ENCODE results near the gene CYP2C8. TPM values are rescaled to one million over a fixed set of nuclear protein-coding genes. Genes with fewer than 3 reads are reported as not detected.

Gene CYP2C8
- total RNA-seq, 2 experiments from 2014 or later, result not detected

GRCh38 chr10:95034401-95034800, 34.9 kb downstream of the CYP2C8 start:
- DNase-seq (no peak), ATAC-seq (ENCODE audit: low read depth) (no peak)
- no peak overlapping the region for H3K4me3 Mint-ChIP-seq
- H3K36me3 Mint-ChIP-seq, result no peaks in the 10 kb centered on the region
- POLR2A ChIA-PET, result no interaction called here
- H3K27ac Mint-ChIP-seq, result no peak overlapping the region
- no peaks in the 10 kb centered on the region for H3K9me3 Mint-ChIP-seq
- H3K27me3 Mint-ChIP-seq, result no peaks in the 10 kb centered on the region
- H3K4me1 Mint-ChIP-seq, result no peaks in the 10 kb centered on the region

- Mint-ChIP-seq H3K27ac (no peak overlapping the region), H3K27me3 (peaks cover 2% of the 10 kb centered on the region), H3K9me3 (peaks cover 2% of the 10 kb centered on the region), H3K4me3 (no peak overlapping the region), H3K4me1 (no peaks in the 10 kb centered on the region), H3K36me3 (no peaks in the 10 kb centered on the region)
- ATAC-seq (ENCODE audit: low read depth) (no peak), DNase-seq (no peak)
- POLR2A ChIA-PET, result no interaction called here
Observed at GRCh38 chr10:95031656-95032055, 37.6 kb downstream of the CYP2C8 start.

GRCh38 chr10:95026461-95026860, 42.8 kb downstream of the CYP2C8 start:
- Mint-ChIP-seq H3K27me3 (peaks cover 2% of the 10 kb centered on the region), H3K4me3 (no peak overlapping the region), H3K36me3 (no peaks in the 10 kb centered on the region)

GRCh38 chr10:94997741-94998174, 71.5 kb downstream of the CYP2C8 start:
- Mint-ChIP-seq H3K9me3 (peaks cover 2% of the 10 kb centered on the region), H3K4me1 (no peaks in the 10 kb centered on the region), H3K4me3 (no peak overlapping the region), H3K36me3 (no peaks in the 10 kb centered on the region), H3K27me3 (no peaks in the 10 kb centered on the region), H3K27ac (no peak overlapping the region)
- no peak for DNase-seq
- POLR2A ChIA-PET, result no interaction called here
- ATAC-seq (ENCODE audit: low read depth), result no peak

More at GRCh38 chr10:95026461-95026860, 42.8 kb downstream of the CYP2C8 start:
- Mint-ChIP-seq H3K27ac (no peak overlapping the region), H3K4me1 (no peaks in the 10 kb centered on the region), H3K9me3 (peaks cover 6% of the 10 kb centered on the region)
- DNase-seq (no peak), ATAC-seq (ENCODE audit: low read depth) (no peak)
- POLR2A ChIA-PET, result no interaction called here

- Mint-ChIP-seq H3K4me3 (no peak overlapping the region), H3K4me1 (no peaks in the 10 kb centered on the region), H3K27me3 (no peaks in the 10 kb centered on the region), H3K27ac (no peak overlapping the region), H3K36me3 (peaks cover 1% of the 10 kb centered on the region), H3K9me3 (peaks cover 8% of the 10 kb centered on the region)
- no peak for ATAC-seq (ENCODE audit: low read depth)
- no peak for DNase-seq
- POLR2A ChIA-PET, result no interaction called here
Observed at GRCh38 chr10:94992811-94993210, 76.5 kb downstream of the CYP2C8 start.

GRCh38 chr10:94991243-94991888, 77.9 kb downstream of the CYP2C8 start:
- DNase-seq, result no peak
- POLR2A ChIA-PET, result no interaction called here
- Mint-ChIP-seq H3K36me3 (peaks cover 1% of the 10 kb centered on the region), H3K4me1 (no peaks in the 10 kb centered on the region), H3K27me3 (no peaks in the 10 kb centered on the region), H3K9me3 (peaks cover 11% of the 10 kb centered on the region), H3K27ac (no peak overlapping the region), H3K4me3 (no peak overlapping the region)
- no peak for ATAC-seq (ENCODE audit: low read depth)

- Mint-ChIP-seq H3K27me3 (no peaks in the 10 kb centered on the region), H3K4me1 (no peaks in the 10 kb centered on the region), H3K9me3 (peaks cover 13% of the 10 kb centered on the region), H3K27ac (no peak overlapping the region), H3K4me3 (no peak overlapping the region), H3K36me3 (peaks cover 1% of the 10 kb centered on the region)
- no peak for ATAC-seq (ENCODE audit: low read depth)
- POLR2A ChIA-PET, result no interaction called here
- DNase-seq, result no peak
Observed at GRCh38 chr10:94989192-94989591, 80.1 kb downstream of the CYP2C8 start.

Other genes starting within 250 kb of the CYP2C8 start
- not detected for gene CYP2C9, start 130.8 kb downstream of the CYP2C8 start, total RNA-seq
- not detected for gene ACSM6, start 124.7 kb upstream of the CYP2C8 start, total RNA-seq
- 10 to 100 TPM; 10.0 to 11.7 TPM for gene PDLIM1, start 221.5 kb upstream of the CYP2C8 start, total RNA-seq